NCI-H2196 (cell line): ENCODE data around the gene KCNJ3.
"Not testable (repeated sequence)": the region's sequence is repeated elsewhere in the genome, so short reads cannot be mapped to it uniquely, and the experiment has no call there.

ENCODE experiments used
- DNase-seq: peaks from one replicate; lab custom pipeline; 2025; ENCODE audit not compliant: unreplicated experiment; lab: John Stamatoyannopoulos, UW

KCNJ3 gene

GRCh38 chr2:154837035-154837434 is 138.5 kb downstream of the KCNJ3 start:
- no peak for DNase-seq

- no peak for DNase-seq
Measured at GRCh38 chr2:154844513-154844912, 146.0 kb downstream of the KCNJ3 start.

- DNase-seq, result no peak
Measured at GRCh38 chr2:154846842-154847241, 148.3 kb downstream of the KCNJ3 start.

GRCh38 chr2:154849482-154849881 is 151.0 kb downstream of the KCNJ3 start:
- no peak for DNase-seq

- no peak for DNase-seq
Measured at GRCh38 chr2:154850532-154850931, 152.0 kb downstream of the KCNJ3 start.

- no peak for DNase-seq
Measured at GRCh38 chr2:154855138-154855537, 156.6 kb downstream of the KCNJ3 start.

GRCh38 chr2:154867151-154867550 is 168.7 kb downstream of the KCNJ3 start:
- not testable (repeated sequence) for DNase-seq

GRCh38 chr2:154875999-154876398 is 177.5 kb downstream of the KCNJ3 start:
- no peak for DNase-seq

GRCh38 chr2:154882725-154883124 is 184.2 kb downstream of the KCNJ3 start:
- no peak for DNase-seq

GRCh38 chr2:154886316-154886715 is 187.8 kb downstream of the KCNJ3 start:
- no peak for DNase-seq

- DNase-seq, result no peak
Measured at GRCh38 chr2:154898269-154898668, 199.8 kb downstream of the KCNJ3 start.

- DNase-seq, result no peak
Measured at GRCh38 chr2:154901063-154901462, 202.6 kb downstream of the KCNJ3 start.
